ENCODE results near the gene CHN2.

CHN2 gene

GRCh38 chr7:29420011-29420410 lies 225.4 kb downstream of the CHN2 start:
- TF ChIP-seq, protein P1, sequence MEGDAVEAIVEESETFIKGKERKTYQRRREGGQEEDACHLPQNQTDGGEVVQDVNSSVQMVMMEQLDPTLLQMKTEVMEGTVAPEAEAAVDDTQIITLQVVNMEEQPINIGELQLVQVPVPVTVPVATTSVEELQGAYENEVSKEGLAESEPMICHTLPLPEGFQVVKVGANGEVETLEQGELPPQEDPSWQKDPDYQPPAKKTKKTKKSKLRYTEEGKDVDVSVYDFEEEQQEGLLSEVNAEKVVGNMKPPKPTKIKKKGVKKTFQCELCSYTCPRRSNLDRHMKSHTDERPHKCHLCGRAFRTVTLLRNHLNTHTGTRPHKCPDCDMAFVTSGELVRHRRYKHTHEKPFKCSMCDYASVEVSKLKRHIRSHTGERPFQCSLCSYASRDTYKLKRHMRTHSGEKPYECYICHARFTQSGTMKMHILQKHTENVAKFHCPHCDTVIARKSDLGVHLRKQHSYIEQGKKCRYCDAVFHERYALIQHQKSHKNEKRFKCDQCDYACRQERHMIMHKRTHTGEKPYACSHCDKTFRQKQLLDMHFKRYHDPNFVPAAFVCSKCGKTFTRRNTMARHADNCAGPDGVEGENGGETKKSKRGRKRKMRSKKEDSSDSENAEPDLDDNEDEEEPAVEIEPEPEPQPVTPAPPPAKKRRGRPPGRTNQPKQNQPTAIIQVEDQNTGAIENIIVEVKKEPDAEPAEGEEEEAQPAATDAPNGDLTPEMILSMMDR (IDR thresholded peaks at IDR 0.05), result no peak
- TF ChIP-seq ZFX (IDR thresholded peaks at IDR 0.05; ENCODE audit: borderline replicate concordance), result no peak

DNA sequence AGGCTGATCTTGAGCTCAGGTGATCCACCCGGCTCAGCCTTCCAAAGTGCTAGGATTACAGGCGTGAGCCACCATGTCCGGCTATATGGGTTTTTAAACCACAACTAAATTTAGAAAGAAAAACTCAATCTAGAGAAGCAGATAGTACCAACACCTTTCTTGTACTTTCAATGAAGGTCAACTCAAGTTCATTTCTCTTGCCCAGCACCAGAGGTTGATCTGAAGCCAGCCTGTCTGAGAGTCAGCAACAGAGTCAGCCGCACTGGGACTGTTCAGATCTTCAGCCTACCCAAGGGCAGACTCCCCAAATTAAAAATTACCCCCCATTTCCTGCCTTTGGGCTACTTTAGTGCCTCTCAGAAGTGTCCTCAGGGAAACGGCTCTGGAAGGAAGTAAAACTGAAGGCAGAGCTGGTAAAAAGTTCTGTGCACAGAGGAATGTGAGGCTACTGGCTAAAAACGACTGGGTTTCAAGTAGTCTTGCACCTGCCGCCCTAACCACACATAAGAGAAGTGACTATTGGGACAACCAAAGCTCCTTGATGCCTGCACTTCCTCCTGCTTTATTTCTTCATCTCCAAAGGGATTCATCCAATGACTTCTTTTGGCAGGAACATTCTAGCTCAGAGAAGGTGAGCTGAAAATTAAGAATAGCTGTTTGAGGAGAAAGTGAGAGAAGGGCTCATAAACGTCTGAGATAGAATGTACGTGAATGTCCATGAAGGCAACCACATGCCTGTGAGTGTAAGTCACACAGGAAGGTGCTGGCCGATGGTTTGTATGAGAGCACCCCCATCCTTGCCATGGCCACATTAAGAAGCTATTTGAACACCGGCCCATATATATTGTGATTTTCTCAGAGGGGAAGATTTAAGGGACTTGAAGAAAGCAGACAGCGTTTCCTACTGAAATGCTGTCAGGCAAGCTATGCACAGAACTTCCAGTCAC lies 226.7 kb downstream of the CHN2 start:
- no peak overlapping the region for H3K27ac ChIP-seq
- TF ChIP-seq, protein P1 (IDR thresholded peaks at IDR 0.05), result no peak
- TF ChIP-seq ZFX (IDR thresholded peaks at IDR 0.05; ENCODE audit: borderline replicate concordance), result no peak

More at GRCh38 chr7:29420011-29420410, 225.4 kb downstream of the CHN2 start:
- H3K27ac ChIP-seq, result no peak overlapping the region

GRCh38 chr7:29422829-29423228 lies 228.3 kb downstream of the CHN2 start:
- TF ChIP-seq ZFX (IDR thresholded peaks at IDR 0.05; ENCODE audit: borderline replicate concordance), result no peak
- TF ChIP-seq, protein P1 (IDR thresholded peaks at IDR 0.05), result no peak
- H3K27ac ChIP-seq, result no peak overlapping the region

GRCh38 chr7:29424295-29424983 lies 229.9 kb downstream of the CHN2 start:
- H3K27ac ChIP-seq, result no peak overlapping the region
- TF ChIP-seq ZFX (IDR thresholded peaks at IDR 0.05; ENCODE audit: borderline replicate concordance), result no peak
- TF ChIP-seq, protein P1 (IDR thresholded peaks at IDR 0.05), result no peak

- no peak for TF ChIP-seq ZFX (IDR thresholded peaks at IDR 0.05; ENCODE audit: borderline replicate concordance)
- TF ChIP-seq, protein P1 (IDR thresholded peaks at IDR 0.05), result no peak
- no peak overlapping the region for H3K27ac ChIP-seq
Observed at GRCh38 chr7:29424984-29425309, 230.4 kb downstream of the CHN2 start.

DNA sequence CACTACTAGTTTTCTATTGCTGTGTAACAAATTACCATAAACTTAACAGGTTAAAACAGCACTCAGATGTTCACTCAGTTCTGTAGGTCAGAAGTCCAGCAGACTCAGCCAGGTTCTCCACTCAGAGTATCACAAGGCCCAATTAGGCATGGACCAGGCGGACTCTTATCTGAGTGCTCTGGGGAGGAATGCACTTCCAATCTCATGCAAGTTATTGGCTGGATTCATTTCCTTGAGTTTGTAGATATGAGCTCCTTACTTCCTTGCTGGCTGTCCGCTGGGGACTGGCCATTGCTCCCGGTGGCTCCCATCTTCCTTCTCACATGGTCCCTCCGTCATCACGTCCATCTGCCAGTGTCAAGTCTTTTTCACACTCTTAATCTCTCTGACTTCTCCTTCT lies 232.0 kb downstream of the CHN2 start:
- no peak for TF ChIP-seq ZFX (IDR thresholded peaks at IDR 0.05; ENCODE audit: borderline replicate concordance)
- TF ChIP-seq, protein P1 (IDR thresholded peaks at IDR 0.05), result no peak
- H3K27ac ChIP-seq, result no peak overlapping the region

GRCh38 chr7:29429401-29429800 lies 234.8 kb downstream of the CHN2 start:
- no peak overlapping the region for H3K27ac ChIP-seq
- TF ChIP-seq, protein P1 (IDR thresholded peaks at IDR 0.05), result no peak
- TF ChIP-seq ZFX (IDR thresholded peaks at IDR 0.05; ENCODE audit: borderline replicate concordance), result no peak

Measured in 22Rv1 (cell line).